Neural cell (in vitro differentiated cells): ENCODE results near the gene ZNF385C.

ENCODE experiments used
- EP300 ChIP-seq: fragments of 450-650 bp; conservative IDR thresholded peaks from 2 replicates; pipeline ENCODE4 v1.6.1; 2014; ENCODE audit warnings: antibody characterized with exemption, mild to moderate bottlenecking, moderate library complexity; ENCODE audit not compliant: poor library complexity, severe bottlenecking
- EZH2 ChIP-seq: fragments of 200-600, 300-800 bp; shearing (Covaris generic), sonication (generic); IDR thresholded peaks from 2 replicates; pipeline ENCODE4 v1.6.1; 2014; ENCODE audit warnings: antibody characterized with exemption, low read length, borderline replicate concordance, mild to moderate bottlenecking; ENCODE audit not compliant: insufficient read depth, poor library complexity, severe bottlenecking
- POLR2AphosphoS5 ChIP-seq: IDR thresholded peaks from 2 replicates; pipeline ENCODE4 v1.6.1; 2012
- RAD21 ChIP-seq: fragments of 450-650 bp; conservative IDR thresholded peaks from 2 replicates; pipeline ENCODE4 v1.6.1; 2014; ENCODE audit warnings: antibody characterized with exemption, mild to moderate bottlenecking, moderate library complexity
- SMC3 ChIP-seq: fragments of 450-650 bp; conservative IDR thresholded peaks from 2 replicates; pipeline ENCODE4 v1.6.1; 2014; ENCODE audit warnings: antibody characterized with exemption, mild to moderate bottlenecking, moderate library complexity; ENCODE audit not compliant: poor library complexity
- TAF1 ChIP-seq: IDR thresholded peaks from 2 replicates; pipeline ENCODE4 v1.6.1; 2012; ENCODE audit warnings: low read depth
- TF ChIP-seq, protein P1 (sequence below): fragments of 450-650 bp; IDR thresholded peaks from 2 replicates; pipeline ENCODE4 v1.5.1; 2014; ENCODE audit warnings: antibody characterized with exemption, mild to moderate bottlenecking, moderate library complexity; ENCODE audit not compliant: poor library complexity, severe bottlenecking
- TF ChIP-seq, protein P2 (sequence below): IDR thresholded peaks from 2 replicates; pipeline ENCODE4 v1.6.1; 2012; ENCODE audit warnings: borderline replicate concordance

GRCh38 chr17:42126836-42127235, 28.6 kb upstream of the ZNF385C start:
- TF ChIP-seq, protein P1, sequence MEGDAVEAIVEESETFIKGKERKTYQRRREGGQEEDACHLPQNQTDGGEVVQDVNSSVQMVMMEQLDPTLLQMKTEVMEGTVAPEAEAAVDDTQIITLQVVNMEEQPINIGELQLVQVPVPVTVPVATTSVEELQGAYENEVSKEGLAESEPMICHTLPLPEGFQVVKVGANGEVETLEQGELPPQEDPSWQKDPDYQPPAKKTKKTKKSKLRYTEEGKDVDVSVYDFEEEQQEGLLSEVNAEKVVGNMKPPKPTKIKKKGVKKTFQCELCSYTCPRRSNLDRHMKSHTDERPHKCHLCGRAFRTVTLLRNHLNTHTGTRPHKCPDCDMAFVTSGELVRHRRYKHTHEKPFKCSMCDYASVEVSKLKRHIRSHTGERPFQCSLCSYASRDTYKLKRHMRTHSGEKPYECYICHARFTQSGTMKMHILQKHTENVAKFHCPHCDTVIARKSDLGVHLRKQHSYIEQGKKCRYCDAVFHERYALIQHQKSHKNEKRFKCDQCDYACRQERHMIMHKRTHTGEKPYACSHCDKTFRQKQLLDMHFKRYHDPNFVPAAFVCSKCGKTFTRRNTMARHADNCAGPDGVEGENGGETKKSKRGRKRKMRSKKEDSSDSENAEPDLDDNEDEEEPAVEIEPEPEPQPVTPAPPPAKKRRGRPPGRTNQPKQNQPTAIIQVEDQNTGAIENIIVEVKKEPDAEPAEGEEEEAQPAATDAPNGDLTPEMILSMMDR, result no peak
- TF ChIP-seq POLR2AphosphoS5 (no peak), RAD21 (no peak), TAF1 (no peak), EZH2 (no peak), EP300 (no peak), SMC3 (no peak)
- TF ChIP-seq, protein P2, sequence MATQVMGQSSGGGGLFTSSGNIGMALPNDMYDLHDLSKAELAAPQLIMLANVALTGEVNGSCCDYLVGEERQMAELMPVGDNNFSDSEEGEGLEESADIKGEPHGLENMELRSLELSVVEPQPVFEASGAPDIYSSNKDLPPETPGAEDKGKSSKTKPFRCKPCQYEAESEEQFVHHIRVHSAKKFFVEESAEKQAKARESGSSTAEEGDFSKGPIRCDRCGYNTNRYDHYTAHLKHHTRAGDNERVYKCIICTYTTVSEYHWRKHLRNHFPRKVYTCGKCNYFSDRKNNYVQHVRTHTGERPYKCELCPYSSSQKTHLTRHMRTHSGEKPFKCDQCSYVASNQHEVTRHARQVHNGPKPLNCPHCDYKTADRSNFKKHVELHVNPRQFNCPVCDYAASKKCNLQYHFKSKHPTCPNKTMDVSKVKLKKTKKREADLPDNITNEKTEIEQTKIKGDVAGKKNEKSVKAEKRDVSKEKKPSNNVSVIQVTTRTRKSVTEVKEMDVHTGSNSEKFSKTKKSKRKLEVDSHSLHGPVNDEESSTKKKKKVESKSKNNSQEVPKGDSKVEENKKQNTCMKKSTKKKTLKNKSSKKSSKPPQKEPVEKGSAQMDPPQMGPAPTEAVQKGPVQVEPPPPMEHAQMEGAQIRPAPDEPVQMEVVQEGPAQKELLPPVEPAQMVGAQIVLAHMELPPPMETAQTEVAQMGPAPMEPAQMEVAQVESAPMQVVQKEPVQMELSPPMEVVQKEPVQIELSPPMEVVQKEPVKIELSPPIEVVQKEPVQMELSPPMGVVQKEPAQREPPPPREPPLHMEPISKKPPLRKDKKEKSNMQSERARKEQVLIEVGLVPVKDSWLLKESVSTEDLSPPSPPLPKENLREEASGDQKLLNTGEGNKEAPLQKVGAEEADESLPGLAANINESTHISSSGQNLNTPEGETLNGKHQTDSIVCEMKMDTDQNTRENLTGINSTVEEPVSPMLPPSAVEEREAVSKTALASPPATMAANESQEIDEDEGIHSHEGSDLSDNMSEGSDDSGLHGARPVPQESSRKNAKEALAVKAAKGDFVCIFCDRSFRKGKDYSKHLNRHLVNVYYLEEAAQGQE, result no peak
